NCI-H146 (cell line): ENCODE data around the gene SMPD4.
A peak's percentile ranks its signal among the peaks of the same experiment; 100 is the strongest.
"Not testable (repeated sequence)": the region's sequence is repeated elsewhere in the genome, so short reads cannot be mapped to it uniquely, and the experiment has no call there.

Experiments used
- DNase-seq: peaks from one replicate; lab custom pipeline; 2025; lab: John Stamatoyannopoulos, UW

Gene SMPD4

DNA sequence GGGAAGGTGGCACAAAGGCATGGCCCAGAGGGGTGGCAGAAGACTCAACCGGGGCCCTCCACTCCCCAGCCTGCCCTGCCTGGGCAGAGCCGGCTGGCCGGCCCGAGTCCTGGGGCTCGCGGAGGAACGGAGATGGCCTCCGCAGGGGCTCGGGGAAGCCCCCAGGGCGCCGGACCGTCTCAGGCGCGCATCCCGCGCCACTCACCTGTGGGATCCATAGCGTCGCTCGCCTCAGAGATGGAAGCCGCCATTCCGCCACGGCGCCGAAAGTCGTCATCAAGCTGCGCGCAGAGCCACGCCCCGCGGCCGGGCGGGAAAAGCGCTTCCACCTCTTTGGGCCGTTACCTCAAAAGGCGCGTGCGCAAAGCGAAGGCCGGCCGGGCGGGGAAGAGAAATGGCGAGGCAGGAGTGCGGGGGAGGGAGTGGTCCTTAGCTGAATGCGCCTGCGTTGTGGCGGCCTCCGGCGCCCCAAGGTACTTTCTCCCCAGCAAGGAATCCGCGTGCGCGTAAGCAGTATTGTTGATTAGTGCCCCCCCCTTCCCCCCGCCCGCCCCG lies at the start of gene SMPD4:
SMPD4 (minus strand) TSS at position 278 of the 555 bp plus-strand sequence. CDS start 5,010 bp downstream, outside the sequence.
- DNase-seq, result peak; percentile 98

DNA sequence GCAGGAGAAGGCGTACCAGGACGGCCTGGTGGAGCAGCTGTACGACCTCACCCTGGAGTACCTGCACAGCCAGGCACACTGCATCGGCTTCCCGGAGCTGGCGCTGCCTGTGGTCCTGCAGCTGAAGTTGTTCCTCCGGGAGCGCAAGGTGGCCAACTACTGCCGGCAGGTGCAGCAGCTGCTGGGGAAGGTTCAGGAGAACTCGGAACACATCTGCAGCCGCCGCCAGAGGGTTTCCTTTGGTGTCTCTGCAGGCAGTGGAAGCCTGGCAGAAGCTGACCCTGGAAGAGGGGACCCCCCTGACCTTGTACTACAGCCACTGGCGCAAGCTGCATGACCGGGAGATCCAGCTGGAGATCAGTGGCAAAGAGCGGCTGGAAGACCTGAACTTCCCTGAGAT lies 49.5 kb upstream of the SMPD4 start:
- peak; percentile 20 for DNase-seq

DNA sequence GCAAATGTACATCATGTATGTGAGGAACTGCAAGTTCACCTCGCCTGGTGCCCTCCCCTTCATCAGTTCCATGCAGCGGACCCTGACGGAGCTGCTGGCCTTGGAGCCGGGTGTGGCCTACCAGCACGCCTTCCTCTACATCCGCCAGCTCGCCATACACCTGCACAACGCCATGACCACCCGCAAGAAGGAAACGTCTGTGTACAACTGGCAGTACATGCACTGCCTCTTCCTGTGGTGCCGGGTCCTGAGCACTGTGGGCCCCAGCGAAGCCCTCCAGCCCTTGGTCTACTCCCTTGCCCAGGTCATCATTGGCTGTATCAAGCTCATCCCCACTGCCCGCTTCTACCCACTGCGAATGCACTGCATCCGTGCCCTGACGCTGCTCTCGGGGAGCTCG lies 49.0 kb upstream of the SMPD4 start:
- not testable (repeated sequence) for DNase-seq

DNA sequence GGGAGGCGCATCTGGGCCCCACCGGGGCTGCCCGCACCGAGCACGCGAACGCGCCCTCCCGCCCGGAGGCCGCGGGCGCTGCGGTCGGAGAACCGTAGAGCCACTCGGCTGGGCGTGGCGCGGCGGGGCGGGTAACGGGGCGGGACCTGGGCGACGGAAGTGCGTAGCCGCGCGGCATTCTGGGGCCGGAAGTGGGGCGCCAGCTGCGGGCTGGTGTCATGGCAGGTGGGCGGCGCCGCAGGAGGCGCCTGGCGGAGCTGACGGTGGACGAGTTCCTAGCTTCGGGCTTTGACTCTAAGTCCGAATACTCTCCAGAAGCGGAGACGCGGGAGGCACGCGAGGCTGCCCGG lies 47.7 kb upstream of the SMPD4 start:
- not testable (repeated sequence) for DNase-seq

- not testable (repeated sequence) for DNase-seq
Observed at GRCh38 chr2:130228467-130229160, 47.2 kb upstream of the SMPD4 start.

GRCh38 chr2:130228005-130228404 lies 46.6 kb upstream of the SMPD4 start:
- DNase-seq, result not testable (repeated sequence)

- DNase-seq, result not testable (repeated sequence)
Observed at GRCh38 chr2:130222523-130222922, 41.1 kb upstream of the SMPD4 start.

DNA sequence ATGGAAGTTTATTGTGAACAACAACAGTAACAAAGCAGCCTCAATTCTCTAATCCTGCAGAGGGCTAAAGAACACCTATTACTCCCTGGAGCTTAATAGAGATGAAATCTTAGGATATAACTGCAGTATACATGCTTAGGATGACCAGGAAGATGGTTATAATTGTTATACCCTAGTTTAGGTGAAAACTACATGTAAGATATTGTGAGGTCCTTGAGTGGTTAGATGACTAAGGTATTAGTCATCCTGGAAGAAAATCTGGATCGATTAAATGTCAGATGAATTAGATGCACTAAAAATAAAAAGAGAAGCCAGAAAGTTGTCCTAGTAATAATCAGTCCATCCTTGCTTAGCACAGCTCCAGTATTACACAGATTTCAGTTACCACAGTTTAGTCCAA lies 39.1 kb upstream of the SMPD4 start:
- DNase-seq, result not testable (repeated sequence)

- DNase-seq, result not testable (repeated sequence)
Observed at GRCh38 chr2:130219147-130219546, 37.7 kb upstream of the SMPD4 start.

- not testable (repeated sequence) for DNase-seq
Observed at GRCh38 chr2:130207051-130207450, 25.6 kb upstream of the SMPD4 start.

GRCh38 chr2:130203150-130203549 lies 21.7 kb upstream of the SMPD4 start:
- not testable (repeated sequence) for DNase-seq

- not testable (repeated sequence) for DNase-seq
Observed at GRCh38 chr2:130202518-130202917, 21.1 kb upstream of the SMPD4 start.

DNA sequence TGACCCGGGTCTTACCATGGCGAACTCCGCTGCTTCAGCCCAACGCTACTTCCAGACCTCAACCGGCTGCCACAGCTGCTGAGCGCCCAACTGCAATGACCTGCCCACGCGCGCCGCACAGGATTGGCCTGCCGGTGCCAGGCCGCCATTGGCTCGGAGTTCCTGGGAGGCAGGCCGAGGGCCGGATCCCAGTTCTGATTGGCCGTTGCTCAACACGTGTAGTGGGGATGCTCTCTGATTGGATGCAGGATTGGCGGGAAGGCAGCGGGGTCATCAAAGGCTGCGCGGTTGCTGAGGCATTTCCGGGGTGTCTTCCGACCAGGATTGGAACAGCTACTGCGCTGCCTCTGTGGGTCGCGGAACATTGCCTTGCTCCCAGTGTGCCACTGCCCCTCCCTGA lies 16.9 kb upstream of the SMPD4 start, which contains the start of gene TUBA3E:
TUBA3E (minus strand) TSS at position 97 of the 400 bp plus-strand sequence; CDS start at position 18, 79 bp downstream.
- no peak for DNase-seq

DNA sequence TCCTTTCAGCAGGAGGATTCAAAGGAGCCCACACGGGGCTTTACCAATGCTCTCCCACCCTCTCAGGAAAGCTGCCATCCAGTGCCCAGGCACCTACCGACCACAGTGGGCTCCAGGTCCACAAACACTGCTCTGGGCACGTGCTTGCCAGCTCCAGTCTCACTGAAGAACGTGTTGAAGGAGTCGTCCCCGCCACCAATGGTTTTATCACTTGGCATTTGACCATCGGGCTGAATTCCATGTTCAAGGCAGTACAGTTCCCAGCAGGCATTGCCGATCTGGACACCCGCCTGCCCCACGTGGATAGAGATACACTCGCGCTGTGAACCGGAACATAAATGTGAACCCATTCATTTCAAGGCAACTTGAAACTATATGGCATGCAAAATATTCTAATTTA lies 14.7 kb upstream of the SMPD4 start:
- not testable (repeated sequence) for DNase-seq

DNA sequence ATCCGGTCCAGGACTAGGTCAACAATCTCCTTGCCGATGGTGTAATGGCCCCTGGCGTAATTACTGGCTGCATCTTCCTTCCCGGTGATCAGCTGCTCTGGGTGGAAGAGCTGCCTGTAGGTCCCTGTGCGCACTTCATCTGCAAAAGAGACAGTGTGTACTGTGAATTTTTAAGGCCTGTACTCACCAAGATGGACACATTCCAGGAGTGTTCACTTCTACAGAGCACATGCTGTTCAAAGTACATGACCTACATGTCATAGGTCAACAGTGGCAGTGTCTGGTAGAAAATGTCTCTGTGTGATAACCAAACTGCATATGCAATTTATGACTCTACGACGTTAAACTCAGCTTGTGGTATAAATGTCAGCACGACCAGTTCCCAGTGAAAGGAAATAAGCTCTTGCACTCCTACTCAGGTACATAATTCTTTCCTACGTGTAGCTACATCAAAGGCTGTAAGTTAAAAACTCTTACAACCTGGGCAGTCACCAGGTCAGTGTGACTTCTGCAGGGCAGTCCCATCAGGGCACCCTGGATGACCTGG lies 13.8 kb upstream of the SMPD4 start:
- DNase-seq, result not testable (repeated sequence)

- not testable (repeated sequence) for DNase-seq
Observed at GRCh38 chr2:130193824-130194223, 12.4 kb upstream of the SMPD4 start.

GRCh38 chr2:130192451-130192850 lies 11.0 kb upstream of the SMPD4 start:
- not testable (repeated sequence) for DNase-seq

- DNase-seq, result not testable (repeated sequence)
Observed at GRCh38 chr2:130191319-130191718, 9.9 kb upstream of the SMPD4 start.

GRCh38 chr2:130190237-130190636 lies 8.8 kb upstream of the SMPD4 start:
- DNase-seq, result no peak

DNA sequence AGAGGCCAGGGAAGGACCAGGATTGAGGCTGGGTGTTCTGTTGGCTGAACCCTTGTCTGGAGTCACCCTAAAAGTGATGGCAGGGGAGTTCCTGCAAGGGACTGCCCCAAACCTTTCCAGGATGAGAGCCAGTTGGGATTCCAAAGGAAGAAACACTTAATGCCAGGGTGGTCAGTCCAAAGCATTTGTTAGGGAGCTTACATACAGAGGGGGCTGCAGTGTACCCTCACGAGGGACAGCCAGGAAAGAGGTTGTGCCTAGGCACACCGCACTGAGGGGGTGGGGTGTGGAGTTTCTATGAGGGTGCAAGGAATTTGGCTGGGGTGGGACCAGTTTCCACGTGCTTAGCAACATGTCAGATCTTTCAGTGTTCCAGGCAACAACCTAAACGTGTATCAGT lies 7.6 kb upstream of the SMPD4 start:
- not testable (repeated sequence) for DNase-seq

DNA sequence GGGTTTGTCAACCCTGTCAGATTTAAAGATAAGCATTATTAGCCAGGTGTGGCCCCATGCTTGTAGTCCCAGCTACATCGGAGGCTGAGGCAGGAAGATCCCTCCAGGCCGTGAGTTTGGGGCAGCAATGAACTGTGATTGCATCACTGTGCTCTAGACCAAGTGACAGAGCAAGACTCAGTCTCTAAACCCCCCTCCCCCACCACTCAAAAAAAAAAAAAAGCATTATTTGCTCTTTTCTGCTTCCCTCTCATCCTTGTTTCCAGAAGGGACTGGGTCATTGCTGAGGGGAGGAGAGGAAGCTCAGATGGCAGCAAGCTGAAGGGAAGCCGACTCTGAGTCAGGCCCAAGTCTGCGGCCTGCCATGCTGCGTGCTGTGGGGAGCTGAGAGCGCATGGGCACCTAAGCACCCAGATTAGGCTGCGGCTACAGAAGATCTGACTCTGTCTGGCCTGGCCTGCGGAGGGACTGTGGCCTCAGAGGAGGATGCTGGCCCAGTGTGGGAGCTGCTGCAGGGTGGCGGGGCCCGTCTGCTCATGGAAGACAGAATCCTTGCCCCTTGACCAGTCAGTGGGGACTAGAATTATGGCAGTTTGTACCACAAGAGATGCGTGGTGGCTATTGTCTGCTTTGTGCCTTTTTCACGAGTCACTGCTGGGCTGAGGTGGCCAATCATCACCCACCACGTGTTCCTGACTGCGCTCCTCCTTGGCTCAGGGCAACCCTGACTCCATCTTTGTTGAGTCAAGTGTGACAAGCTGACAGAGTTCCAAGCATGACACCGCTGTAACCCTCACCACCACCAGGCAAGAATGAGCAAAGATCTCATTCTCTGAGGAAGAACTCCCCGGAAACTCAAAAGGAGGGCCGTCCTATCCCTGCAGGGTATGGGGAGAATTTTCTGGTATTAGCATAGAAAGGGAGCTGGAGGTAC lies 6.7 kb upstream of the SMPD4 start:
- DNase-seq, result not testable (repeated sequence)

DNA sequence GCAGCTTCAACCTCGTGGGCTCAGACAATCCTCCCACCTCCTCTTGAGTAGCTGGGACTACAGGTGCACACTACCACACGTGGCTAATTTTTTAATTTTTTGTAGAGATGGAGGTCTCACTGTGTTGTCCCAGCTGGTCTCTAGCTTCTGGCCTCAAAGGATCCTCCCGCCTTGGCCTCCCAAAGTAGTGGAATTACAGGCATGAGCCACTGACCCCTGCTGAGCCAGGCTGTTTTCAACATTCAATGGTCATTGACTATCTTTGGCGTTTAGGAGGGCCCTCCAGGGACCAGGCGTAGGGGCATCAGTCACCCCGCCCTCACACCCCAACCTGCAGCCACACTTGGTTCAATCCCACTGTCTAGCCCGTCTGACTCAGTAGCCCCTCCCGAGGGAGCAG lies 5.9 kb upstream of the SMPD4 start:
- no peak for DNase-seq
